Brain microvascular endothelial cell (primary cell): ENCODE measurements around the gene FANCI.

Source experiments
- DNase-seq: peaks from one replicate; pipeline ENCODE4 v3.0.0-alpha.2; 2020
- H3K27ac ChIP-seq: fragments of 250-450 bp; sonication (Bioruptor Pico); 2 replicates; pipeline ENCODE4 v1.5.1; 2020; ENCODE audit warnings: mild to moderate bottlenecking, moderate library complexity
- H3K27me3 ChIP-seq: fragments of 250-450 bp; sonication (Bioruptor Pico); replicated peaks from 2 replicates; pipeline ENCODE4 v1.5.1; 2020; ENCODE audit warnings: mild to moderate bottlenecking
- H3K36me3 ChIP-seq: fragments of 250-450 bp; sonication (Bioruptor Pico); replicated peaks from 2 replicates; pipeline ENCODE4 v1.5.1; 2020; ENCODE audit warnings: mild to moderate bottlenecking
- H3K4me3 ChIP-seq: 2 replicates; pipeline ENCODE4 v1.5.1; 2011; ENCODE audit warnings: low read depth, mild to moderate bottlenecking, control low read depth, low read length, moderate library complexity
- CTCF ChIP-seq: IDR thresholded peaks from 2 replicates; pipeline ENCODE4 v1.5.1; 2011; ENCODE audit warnings: low read depth, mild to moderate bottlenecking, moderate library complexity, low read length, control low read depth, inconsistent platforms; ENCODE audit errors: missing control alignments
- in situ Hi-C: cut with HindIII; loops from 2 replicates; pipeline ENCODE4 v1.10.0; 2017; ENCODE audit warnings: low sequenced_read_pairs, low pct_ligation_motif_present

The FANCI gene

GRCh38 chr15:89197503-89197971 lies 46.2 kb upstream of the FANCI start:
- TF ChIP-seq CTCF = no peak
- Histone ChIP-seq H3K4me3 (no peak overlapping the region), H3K27ac (no peak overlapping the region), H3K36me3 (peaks cover 32% of the 10 kb centered on the region), H3K27me3 (no peaks in the 10 kb centered on the region)
- no peak for DNase-seq
- in situ Hi-C loops = no loop called here

DNA sequence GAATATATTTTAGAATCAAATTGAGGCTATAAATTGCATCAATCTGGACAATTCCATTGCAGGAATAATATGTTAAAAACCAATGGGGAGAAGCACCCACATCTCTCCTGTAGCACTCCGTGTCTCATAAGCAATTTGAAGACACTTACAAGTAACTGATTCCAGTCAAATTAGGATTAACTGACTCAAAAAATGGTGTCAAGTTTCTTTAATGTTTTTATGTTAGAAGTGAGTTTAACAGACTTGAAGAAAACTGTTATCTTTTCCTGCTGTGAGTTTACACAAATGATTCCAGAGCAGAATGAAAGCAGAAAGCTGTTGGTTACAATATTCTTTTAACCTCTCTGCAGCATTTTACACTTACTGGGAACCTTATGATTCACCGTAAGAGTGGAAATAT lies 45.6 kb upstream of the FANCI start:
- H3K36me3 ChIP-seq = peaks cover 25% of the 10 kb centered on the region
- H3K27ac ChIP-seq = no peak overlapping the region
- no peak overlapping the region for H3K4me3 ChIP-seq
- DNase-seq = no peak
- no peak for TF ChIP-seq CTCF
- in situ Hi-C loops = no loop called here
- no peaks in the 10 kb centered on the region for H3K27me3 ChIP-seq

- DNase-seq = no peak
- TF ChIP-seq CTCF = no peak
- H3K27ac ChIP-seq = no peak overlapping the region
- in situ Hi-C loops = no loop called here
- peaks cover 22% of the 10 kb centered on the region for H3K36me3 ChIP-seq
- H3K27me3 ChIP-seq = no peaks in the 10 kb centered on the region
- H3K4me3 ChIP-seq = no peak overlapping the region
Observed at GRCh38 chr15:89198934-89199333, 44.8 kb upstream of the FANCI start.

GRCh38 chr15:89199746-89200145 lies 44.0 kb upstream of the FANCI start:
- no peak for DNase-seq
- H3K27ac ChIP-seq = no peak overlapping the region
- no peak overlapping the region for H3K4me3 ChIP-seq
- in situ Hi-C loops = no loop called here
- no peak for TF ChIP-seq CTCF
- no peaks in the 10 kb centered on the region for H3K27me3 ChIP-seq
- H3K36me3 ChIP-seq = peaks cover 15% of the 10 kb centered on the region

GRCh38 chr15:89200182-89200581 lies 43.6 kb upstream of the FANCI start:
- in situ Hi-C loops = no loop called here
- H3K27ac ChIP-seq = no peak overlapping the region
- no peak for DNase-seq
- H3K27me3 ChIP-seq = no peaks in the 10 kb centered on the region
- no peak overlapping the region for H3K4me3 ChIP-seq
- H3K36me3 ChIP-seq = peaks cover 11% of the 10 kb centered on the region
- no peak for TF ChIP-seq CTCF

- H3K27ac ChIP-seq = no peak overlapping the region
- in situ Hi-C loops = no loop called here
- H3K4me3 ChIP-seq = no peak overlapping the region
- no peak for DNase-seq
- no peak for TF ChIP-seq CTCF
- H3K36me3 ChIP-seq = peaks cover 3% of the 10 kb centered on the region
- no peaks in the 10 kb centered on the region for H3K27me3 ChIP-seq
Observed at GRCh38 chr15:89201465-89202005, 42.2 kb upstream of the FANCI start.
